HepG2 (cell line): ENCODE data around the gene BCL2L13.

Source experiments
- JUND ChIP-seq: sonication (generic); formaldehyde crosslinking; IDR thresholded peaks from 2 replicates; pipeline ENCODE4 v1.8.0; 2022; ENCODE audit warnings: mild to moderate bottlenecking, missing genetic modification reagents
- POLR2A ChIP-seq, 2 experiments: IDR thresholded peaks; 2 replicates each; pipeline ENCODE4 v1.6.1; 2011; ENCODE audit warnings: low read depth in 2 of 2, low read length in 2 of 2, mild to moderate bottlenecking in 1 of 2, moderate library complexity in 1 of 2; ENCODE audit not compliant: insufficient read depth in 1 of 2
- RFX5 ChIP-seq: IDR thresholded peaks from 2 replicates; pipeline ENCODE4 v1.6.1; 2011; ENCODE audit warnings: low read depth, low read length, improper control_type of control experiment
- ZMYM2 ChIP-seq: sonication (generic); formaldehyde crosslinking; IDR thresholded peaks from 2 replicates; pipeline ENCODE4 v1.8.0; 2022; ENCODE audit warnings: mild to moderate bottlenecking, missing genetic modification reagents
- ZNF83 ChIP-seq: sonication (generic); formaldehyde crosslinking; IDR thresholded peaks from 2 replicates; pipeline ENCODE4 v1.4.0; 2020; ENCODE audit warnings: missing genetic modification reagents, mild to moderate bottlenecking, borderline replicate concordance
- TF ChIP-seq, protein P1 (sequence below): sonication (generic); formaldehyde crosslinking; IDR thresholded peaks from 2 replicates; pipeline ENCODE4 v1.5.0; 2020; ENCODE audit warnings: missing genetic modification reagents
- TF ChIP-seq, protein P2 (sequence below): IDR thresholded peaks from 2 replicates; pipeline ENCODE4 v1.6.1; 2016; ENCODE audit warnings: low read depth, missing genetic modification reagents, missing compliant biosample characterization
- TF ChIP-seq, protein P3 (sequence below): sonication (generic); formaldehyde crosslinking; IDR thresholded peaks from 2 replicates; pipeline ENCODE4 v1.5.0; 2020; ENCODE audit warnings: mild to moderate bottlenecking, missing genetic modification reagents, moderate library complexity
- TF ChIP-seq, protein P4 (sequence below): sonication (generic); formaldehyde crosslinking; IDR thresholded peaks from 2 replicates; pipeline ENCODE4 v1.8.0; 2022; ENCODE audit warnings: missing genetic modification reagents, mild to moderate bottlenecking, moderate library complexity, borderline replicate concordance
- TF ChIP-seq, protein P5 (sequence below): sonication (generic); IDR thresholded peaks from 2 replicates; pipeline ENCODE4 v1.6.1; 2016; ENCODE audit warnings: low read depth, borderline replicate concordance

DNA sequence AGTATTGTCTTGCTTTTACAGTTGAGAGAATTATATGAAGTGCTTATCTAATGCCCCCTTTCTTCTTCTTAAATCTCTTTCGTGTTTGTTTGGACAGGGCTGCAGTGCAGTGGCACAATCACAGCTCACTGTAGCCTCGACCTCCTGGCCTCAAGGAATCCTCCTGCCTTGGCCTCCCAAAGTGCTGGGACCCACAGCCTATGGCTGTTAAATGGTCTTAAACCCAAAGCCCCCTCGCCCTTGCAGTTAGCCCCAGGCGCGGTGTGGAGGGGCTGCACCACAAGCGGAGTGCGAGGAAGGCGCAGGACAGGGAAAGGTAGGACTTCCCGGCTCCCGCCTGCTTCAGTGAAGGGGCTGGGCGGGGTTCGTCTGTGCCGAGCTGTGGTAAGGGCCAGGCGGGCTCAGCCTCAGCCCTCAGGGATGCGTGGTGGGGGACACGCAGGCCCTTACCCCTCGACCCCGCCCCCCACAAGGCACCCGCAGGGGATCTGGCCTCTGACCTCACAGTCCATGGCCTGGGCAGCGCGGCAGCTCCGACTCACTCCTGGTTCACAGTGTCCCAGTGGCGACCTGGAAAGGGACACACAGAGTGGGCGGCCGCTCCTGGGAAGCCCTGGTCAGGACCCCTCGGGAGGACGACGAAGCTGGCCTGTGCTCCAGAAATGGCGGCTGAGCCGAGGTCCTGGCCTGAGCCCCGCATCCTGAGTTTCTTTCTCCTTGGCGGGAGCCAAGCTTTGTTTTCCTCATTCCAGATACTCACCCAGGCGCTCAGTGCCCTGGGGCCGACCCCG, 111.2 kb downstream of the BCL2L13 start:
- TF ChIP-seq POLR2A (IDR thresholded peaks at IDR 0.05; ENCODE audit: insufficient read depth in 1 of 2, low read depth in 2 of 2, low read length in 2 of 2) = no peak
- no peak for TF ChIP-seq ZMYM2
- TF ChIP-seq, protein P1, sequence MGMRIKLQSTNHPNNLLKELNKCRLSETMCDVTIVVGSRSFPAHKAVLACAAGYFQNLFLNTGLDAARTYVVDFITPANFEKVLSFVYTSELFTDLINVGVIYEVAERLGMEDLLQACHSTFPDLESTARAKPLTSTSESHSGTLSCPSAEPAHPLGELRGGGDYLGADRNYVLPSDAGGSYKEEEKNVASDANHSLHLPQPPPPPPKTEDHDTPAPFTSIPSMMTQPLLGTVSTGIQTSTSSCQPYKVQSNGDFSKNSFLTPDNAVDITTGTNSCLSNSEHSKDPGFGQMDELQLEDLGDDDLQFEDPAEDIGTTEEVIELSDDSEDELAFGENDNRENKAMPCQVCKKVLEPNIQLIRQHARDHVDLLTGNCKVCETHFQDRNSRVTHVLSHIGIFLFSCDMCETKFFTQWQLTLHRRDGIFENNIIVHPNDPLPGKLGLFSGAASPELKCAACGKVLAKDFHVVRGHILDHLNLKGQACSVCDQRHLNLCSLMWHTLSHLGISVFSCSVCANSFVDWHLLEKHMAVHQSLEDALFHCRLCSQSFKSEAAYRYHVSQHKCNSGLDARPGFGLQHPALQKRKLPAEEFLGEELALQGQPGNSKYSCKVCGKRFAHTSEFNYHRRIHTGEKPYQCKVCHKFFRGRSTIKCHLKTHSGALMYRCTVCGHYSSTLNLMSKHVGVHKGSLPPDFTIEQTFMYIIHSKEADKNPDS = no peak
- TF ChIP-seq, protein P2, sequence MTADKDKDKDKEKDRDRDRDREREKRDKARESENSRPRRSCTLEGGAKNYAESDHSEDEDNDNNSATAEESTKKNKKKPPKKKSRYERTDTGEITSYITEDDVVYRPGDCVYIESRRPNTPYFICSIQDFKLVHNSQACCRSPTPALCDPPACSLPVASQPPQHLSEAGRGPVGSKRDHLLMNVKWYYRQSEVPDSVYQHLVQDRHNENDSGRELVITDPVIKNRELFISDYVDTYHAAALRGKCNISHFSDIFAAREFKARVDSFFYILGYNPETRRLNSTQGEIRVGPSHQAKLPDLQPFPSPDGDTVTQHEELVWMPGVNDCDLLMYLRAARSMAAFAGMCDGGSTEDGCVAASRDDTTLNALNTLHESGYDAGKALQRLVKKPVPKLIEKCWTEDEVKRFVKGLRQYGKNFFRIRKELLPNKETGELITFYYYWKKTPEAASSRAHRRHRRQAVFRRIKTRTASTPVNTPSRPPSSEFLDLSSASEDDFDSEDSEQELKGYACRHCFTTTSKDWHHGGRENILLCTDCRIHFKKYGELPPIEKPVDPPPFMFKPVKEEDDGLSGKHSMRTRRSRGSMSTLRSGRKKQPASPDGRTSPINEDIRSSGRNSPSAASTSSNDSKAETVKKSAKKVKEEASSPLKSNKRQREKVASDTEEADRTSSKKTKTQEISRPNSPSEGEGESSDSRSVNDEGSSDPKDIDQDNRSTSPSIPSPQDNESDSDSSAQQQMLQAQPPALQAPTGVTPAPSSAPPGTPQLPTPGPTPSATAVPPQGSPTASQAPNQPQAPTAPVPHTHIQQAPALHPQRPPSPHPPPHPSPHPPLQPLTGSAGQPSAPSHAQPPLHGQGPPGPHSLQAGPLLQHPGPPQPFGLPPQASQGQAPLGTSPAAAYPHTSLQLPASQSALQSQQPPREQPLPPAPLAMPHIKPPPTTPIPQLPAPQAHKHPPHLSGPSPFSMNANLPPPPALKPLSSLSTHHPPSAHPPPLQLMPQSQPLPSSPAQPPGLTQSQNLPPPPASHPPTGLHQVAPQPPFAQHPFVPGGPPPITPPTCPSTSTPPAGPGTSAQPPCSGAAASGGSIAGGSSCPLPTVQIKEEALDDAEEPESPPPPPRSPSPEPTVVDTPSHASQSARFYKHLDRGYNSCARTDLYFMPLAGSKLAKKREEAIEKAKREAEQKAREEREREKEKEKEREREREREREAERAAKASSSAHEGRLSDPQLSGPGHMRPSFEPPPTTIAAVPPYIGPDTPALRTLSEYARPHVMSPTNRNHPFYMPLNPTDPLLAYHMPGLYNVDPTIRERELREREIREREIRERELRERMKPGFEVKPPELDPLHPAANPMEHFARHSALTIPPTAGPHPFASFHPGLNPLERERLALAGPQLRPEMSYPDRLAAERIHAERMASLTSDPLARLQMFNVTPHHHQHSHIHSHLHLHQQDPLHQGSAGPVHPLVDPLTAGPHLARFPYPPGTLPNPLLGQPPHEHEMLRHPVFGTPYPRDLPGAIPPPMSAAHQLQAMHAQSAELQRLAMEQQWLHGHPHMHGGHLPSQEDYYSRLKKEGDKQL (CRISPR knock-in tag) = no peak
- no peak for TF ChIP-seq RFX5
- no peak for TF ChIP-seq JUND (CRISPR knock-in tag)
- TF ChIP-seq, protein P3, sequence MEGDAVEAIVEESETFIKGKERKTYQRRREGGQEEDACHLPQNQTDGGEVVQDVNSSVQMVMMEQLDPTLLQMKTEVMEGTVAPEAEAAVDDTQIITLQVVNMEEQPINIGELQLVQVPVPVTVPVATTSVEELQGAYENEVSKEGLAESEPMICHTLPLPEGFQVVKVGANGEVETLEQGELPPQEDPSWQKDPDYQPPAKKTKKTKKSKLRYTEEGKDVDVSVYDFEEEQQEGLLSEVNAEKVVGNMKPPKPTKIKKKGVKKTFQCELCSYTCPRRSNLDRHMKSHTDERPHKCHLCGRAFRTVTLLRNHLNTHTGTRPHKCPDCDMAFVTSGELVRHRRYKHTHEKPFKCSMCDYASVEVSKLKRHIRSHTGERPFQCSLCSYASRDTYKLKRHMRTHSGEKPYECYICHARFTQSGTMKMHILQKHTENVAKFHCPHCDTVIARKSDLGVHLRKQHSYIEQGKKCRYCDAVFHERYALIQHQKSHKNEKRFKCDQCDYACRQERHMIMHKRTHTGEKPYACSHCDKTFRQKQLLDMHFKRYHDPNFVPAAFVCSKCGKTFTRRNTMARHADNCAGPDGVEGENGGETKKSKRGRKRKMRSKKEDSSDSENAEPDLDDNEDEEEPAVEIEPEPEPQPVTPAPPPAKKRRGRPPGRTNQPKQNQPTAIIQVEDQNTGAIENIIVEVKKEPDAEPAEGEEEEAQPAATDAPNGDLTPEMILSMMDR (CRISPR knock-in tag) = no peak
- TF ChIP-seq ZNF83 = no peak
- TF ChIP-seq, protein P4, sequence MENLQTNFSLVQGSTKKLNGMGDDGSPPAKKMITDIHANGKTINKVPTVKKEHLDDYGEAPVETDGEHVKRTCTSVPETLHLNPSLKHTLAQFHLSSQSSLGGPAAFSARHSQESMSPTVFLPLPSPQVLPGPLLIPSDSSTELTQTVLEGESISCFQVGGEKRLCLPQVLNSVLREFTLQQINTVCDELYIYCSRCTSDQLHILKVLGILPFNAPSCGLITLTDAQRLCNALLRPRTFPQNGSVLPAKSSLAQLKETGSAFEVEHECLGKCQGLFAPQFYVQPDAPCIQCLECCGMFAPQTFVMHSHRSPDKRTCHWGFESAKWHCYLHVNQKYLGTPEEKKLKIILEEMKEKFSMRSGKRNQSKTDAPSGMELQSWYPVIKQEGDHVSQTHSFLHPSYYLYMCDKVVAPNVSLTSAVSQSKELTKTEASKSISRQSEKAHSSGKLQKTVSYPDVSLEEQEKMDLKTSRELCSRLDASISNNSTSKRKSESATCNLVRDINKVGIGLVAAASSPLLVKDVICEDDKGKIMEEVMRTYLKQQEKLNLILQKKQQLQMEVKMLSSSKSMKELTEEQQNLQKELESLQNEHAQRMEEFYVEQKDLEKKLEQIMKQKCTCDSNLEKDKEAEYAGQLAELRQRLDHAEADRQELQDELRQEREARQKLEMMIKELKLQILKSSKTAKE = no peak
- TF ChIP-seq, protein P5, sequence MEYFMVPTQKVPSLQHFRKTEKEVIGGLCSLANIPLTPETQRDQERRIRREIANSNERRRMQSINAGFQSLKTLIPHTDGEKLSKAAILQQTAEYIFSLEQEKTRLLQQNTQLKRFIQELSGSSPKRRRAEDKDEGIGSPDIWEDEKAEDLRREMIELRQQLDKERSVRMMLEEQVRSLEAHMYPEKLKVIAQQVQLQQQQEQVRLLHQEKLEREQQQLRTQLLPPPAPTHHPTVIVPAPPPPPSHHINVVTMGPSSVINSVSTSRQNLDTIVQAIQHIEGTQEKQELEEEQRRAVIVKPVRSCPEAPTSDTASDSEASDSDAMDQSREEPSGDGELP = no peak
